Neural cell (in vitro differentiated cells): Measurements from ENCODE around the gene TRPM3. TPM values are rescaled to one million over a fixed set of nuclear protein-coding genes. Genes with fewer than 3 reads are reported as not detected.

Experiments used
- H2AFZ ChIP-seq: fragments of 200-600, 300-800 bp; sonication (generic), shearing (Covaris generic); 2 replicates; pipeline ENCODE4 v1.6.0; 2014; ENCODE audit warnings: low read depth, mild to moderate bottlenecking, antibody characterized with exemption, low read length, moderate library complexity
- H3F3A ChIP-seq: fragments of 200-600 bp; shearing (Covaris generic); 2 replicates; pipeline ENCODE4 v1.6.1; 2016; ENCODE audit warnings: mild to moderate bottlenecking, moderate library complexity, mixed read lengths, antibody characterized with exemption, low read length; ENCODE audit not compliant: insufficient read depth, poor library complexity, severe bottlenecking
- H3K27ac ChIP-seq: fragments of 200-600, 300-800 bp; sonication (generic), shearing (Covaris generic); 2 replicates; pipeline ENCODE4 v1.5.1; 2014; ENCODE audit warnings: mild to moderate bottlenecking, low read length, moderate library complexity
- H3K27me3 ChIP-seq: fragments of 300-800, 200-600 bp; sonication (generic), shearing (Covaris generic); 2 replicates; pipeline ENCODE4 v1.6.0; 2014; ENCODE audit warnings: mild to moderate bottlenecking, low read depth, low read length, moderate library complexity; ENCODE audit not compliant: insufficient read depth
- H3K36me3 ChIP-seq: fragments of 300-800, 200-600 bp; sonication (generic), shearing (Covaris generic); 2 replicates; pipeline ENCODE4 v1.5.1; 2014; ENCODE audit warnings: mild to moderate bottlenecking, antibody characterized with exemption, low read length, moderate library complexity; ENCODE audit not compliant: insufficient read depth
- H3K4me2 ChIP-seq: fragments of 300-800, 200-600 bp; sonication (generic), shearing (Covaris generic); 2 replicates; pipeline ENCODE4 v1.6.0; 2014; ENCODE audit warnings: mild to moderate bottlenecking, low read length
- H3K4me3 ChIP-seq: fragments of 300-800, 200-600 bp; sonication (generic), shearing (Covaris generic); 2 replicates; pipeline ENCODE4 v1.5.1; 2014; ENCODE audit warnings: mild to moderate bottlenecking, low read length, moderate library complexity
- H3K79me2 ChIP-seq: fragments of 200-600 bp; shearing (Covaris generic); replicated peaks from 2 replicates; pipeline ENCODE4 v1.6.0; 2014; ENCODE audit warnings: mild to moderate bottlenecking, low read length, moderate library complexity; ENCODE audit not compliant: insufficient read depth
- H3K9ac ChIP-seq: fragments of 300-800, 200-600 bp; sonication (generic), shearing (Covaris generic); 2 replicates; pipeline ENCODE4 v1.6.1; 2016; ENCODE audit warnings: mild to moderate bottlenecking, low read length, mixed read lengths
- H3K9me2 ChIP-seq: fragments of 200-600 bp; shearing (Covaris generic); 2 replicates; pipeline ENCODE4 v1.6.1; 2016; ENCODE audit warnings: mild to moderate bottlenecking, low read length, mixed read lengths; ENCODE audit not compliant: insufficient read depth
- H3K9me3 ChIP-seq: fragments of 200-600, 300-800 bp; sonication (generic), shearing (Covaris generic); 2 replicates; pipeline ENCODE4 v1.6.1; 2016; ENCODE audit warnings: mild to moderate bottlenecking, mixed run types, low read length, moderate library complexity, mixed read lengths
- H4K20me1 ChIP-seq: fragments of 200-600 bp; shearing (Covaris generic); 2 replicates; pipeline ENCODE4 v1.6.1; 2016; ENCODE audit warnings: mild to moderate bottlenecking, mixed run types; ENCODE audit not compliant: insufficient read depth
- EP300 ChIP-seq: fragments of 450-650 bp; conservative IDR thresholded peaks from 2 replicates; pipeline ENCODE4 v1.6.1; 2014; ENCODE audit warnings: antibody characterized with exemption, mild to moderate bottlenecking, moderate library complexity; ENCODE audit not compliant: poor library complexity, severe bottlenecking
- EZH2 ChIP-seq: fragments of 200-600, 300-800 bp; shearing (Covaris generic), sonication (generic); IDR thresholded peaks from 2 replicates; pipeline ENCODE4 v1.6.1; 2014; ENCODE audit warnings: antibody characterized with exemption, low read length, borderline replicate concordance, mild to moderate bottlenecking; ENCODE audit not compliant: insufficient read depth, poor library complexity, severe bottlenecking
- MXI1 ChIP-seq: fragments of 450-650 bp; conservative IDR thresholded peaks from 2 replicates; pipeline ENCODE4 v1.6.1; 2014; ENCODE audit warnings: antibody characterized with exemption, mild to moderate bottlenecking; ENCODE audit not compliant: poor library complexity, severe bottlenecking
- POLR2AphosphoS5 ChIP-seq: IDR thresholded peaks from 2 replicates; pipeline ENCODE4 v1.6.1; 2012
- RAD21 ChIP-seq: fragments of 450-650 bp; conservative IDR thresholded peaks from 2 replicates; pipeline ENCODE4 v1.6.1; 2014; ENCODE audit warnings: antibody characterized with exemption, mild to moderate bottlenecking, moderate library complexity
- SMC3 ChIP-seq: fragments of 450-650 bp; conservative IDR thresholded peaks from 2 replicates; pipeline ENCODE4 v1.6.1; 2014; ENCODE audit warnings: antibody characterized with exemption, mild to moderate bottlenecking, moderate library complexity; ENCODE audit not compliant: poor library complexity
- TAF1 ChIP-seq: IDR thresholded peaks from 2 replicates; pipeline ENCODE4 v1.6.1; 2012; ENCODE audit warnings: low read depth
- polyA plus RNA-seq: library from polyadenylated mRNA; depleted of rRNA; stranded (reverse); fragments of >200 nt; gene quantifications from 2 replicates; pipeline ENCODE4 v1.2.3, GENCODE V29; 2014
- TF ChIP-seq, protein P1 (sequence below): IDR thresholded peaks from 2 replicates; pipeline ENCODE4 v1.6.1; 2012; ENCODE audit warnings: borderline replicate concordance
- TF ChIP-seq, protein P2 (sequence below): fragments of 450-650 bp; IDR thresholded peaks from 2 replicates; pipeline ENCODE4 v1.5.1; 2014; ENCODE audit warnings: antibody characterized with exemption, mild to moderate bottlenecking, moderate library complexity; ENCODE audit not compliant: poor library complexity, severe bottlenecking

The TRPM3 gene
- polyA plus RNA-seq, 1 donor from 2014 or later = 1.3 TPM

- no peaks in the 10 kb centered on the region for H3K9me3 ChIP-seq
- no peak overlapping the region for H3K27ac ChIP-seq
- no peaks in the 10 kb centered on the region for H3K27me3 ChIP-seq
- no peak overlapping the region for H3K9ac ChIP-seq
- no peak overlapping the region for H3K4me2 ChIP-seq
- H4K20me1 ChIP-seq = no peaks in the 10 kb centered on the region
- H3K9me2 ChIP-seq = no peaks in the 10 kb centered on the region
- H3K4me3 ChIP-seq = no peak overlapping the region
- H2AFZ ChIP-seq = no peak overlapping the region
- H3K36me3 ChIP-seq = no peaks in the 10 kb centered on the region
- TF ChIP-seq, protein P1, sequence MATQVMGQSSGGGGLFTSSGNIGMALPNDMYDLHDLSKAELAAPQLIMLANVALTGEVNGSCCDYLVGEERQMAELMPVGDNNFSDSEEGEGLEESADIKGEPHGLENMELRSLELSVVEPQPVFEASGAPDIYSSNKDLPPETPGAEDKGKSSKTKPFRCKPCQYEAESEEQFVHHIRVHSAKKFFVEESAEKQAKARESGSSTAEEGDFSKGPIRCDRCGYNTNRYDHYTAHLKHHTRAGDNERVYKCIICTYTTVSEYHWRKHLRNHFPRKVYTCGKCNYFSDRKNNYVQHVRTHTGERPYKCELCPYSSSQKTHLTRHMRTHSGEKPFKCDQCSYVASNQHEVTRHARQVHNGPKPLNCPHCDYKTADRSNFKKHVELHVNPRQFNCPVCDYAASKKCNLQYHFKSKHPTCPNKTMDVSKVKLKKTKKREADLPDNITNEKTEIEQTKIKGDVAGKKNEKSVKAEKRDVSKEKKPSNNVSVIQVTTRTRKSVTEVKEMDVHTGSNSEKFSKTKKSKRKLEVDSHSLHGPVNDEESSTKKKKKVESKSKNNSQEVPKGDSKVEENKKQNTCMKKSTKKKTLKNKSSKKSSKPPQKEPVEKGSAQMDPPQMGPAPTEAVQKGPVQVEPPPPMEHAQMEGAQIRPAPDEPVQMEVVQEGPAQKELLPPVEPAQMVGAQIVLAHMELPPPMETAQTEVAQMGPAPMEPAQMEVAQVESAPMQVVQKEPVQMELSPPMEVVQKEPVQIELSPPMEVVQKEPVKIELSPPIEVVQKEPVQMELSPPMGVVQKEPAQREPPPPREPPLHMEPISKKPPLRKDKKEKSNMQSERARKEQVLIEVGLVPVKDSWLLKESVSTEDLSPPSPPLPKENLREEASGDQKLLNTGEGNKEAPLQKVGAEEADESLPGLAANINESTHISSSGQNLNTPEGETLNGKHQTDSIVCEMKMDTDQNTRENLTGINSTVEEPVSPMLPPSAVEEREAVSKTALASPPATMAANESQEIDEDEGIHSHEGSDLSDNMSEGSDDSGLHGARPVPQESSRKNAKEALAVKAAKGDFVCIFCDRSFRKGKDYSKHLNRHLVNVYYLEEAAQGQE = no peak
- no peak for TF ChIP-seq TAF1
- TF ChIP-seq, protein P2, sequence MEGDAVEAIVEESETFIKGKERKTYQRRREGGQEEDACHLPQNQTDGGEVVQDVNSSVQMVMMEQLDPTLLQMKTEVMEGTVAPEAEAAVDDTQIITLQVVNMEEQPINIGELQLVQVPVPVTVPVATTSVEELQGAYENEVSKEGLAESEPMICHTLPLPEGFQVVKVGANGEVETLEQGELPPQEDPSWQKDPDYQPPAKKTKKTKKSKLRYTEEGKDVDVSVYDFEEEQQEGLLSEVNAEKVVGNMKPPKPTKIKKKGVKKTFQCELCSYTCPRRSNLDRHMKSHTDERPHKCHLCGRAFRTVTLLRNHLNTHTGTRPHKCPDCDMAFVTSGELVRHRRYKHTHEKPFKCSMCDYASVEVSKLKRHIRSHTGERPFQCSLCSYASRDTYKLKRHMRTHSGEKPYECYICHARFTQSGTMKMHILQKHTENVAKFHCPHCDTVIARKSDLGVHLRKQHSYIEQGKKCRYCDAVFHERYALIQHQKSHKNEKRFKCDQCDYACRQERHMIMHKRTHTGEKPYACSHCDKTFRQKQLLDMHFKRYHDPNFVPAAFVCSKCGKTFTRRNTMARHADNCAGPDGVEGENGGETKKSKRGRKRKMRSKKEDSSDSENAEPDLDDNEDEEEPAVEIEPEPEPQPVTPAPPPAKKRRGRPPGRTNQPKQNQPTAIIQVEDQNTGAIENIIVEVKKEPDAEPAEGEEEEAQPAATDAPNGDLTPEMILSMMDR = no peak
- TF ChIP-seq EZH2 = no peak
- no peak for TF ChIP-seq SMC3
- no peak for TF ChIP-seq POLR2AphosphoS5
- no peak for TF ChIP-seq EP300
- no peak for TF ChIP-seq RAD21
- TF ChIP-seq MXI1 = no peak
- H3F3A ChIP-seq = no peaks in the 10 kb centered on the region
- no peaks in the 10 kb centered on the region for H3K79me2 ChIP-seq
Observed at GRCh38 chr9:70677055-70677735, 444.2 kb downstream of the TRPM3 start.

DNA sequence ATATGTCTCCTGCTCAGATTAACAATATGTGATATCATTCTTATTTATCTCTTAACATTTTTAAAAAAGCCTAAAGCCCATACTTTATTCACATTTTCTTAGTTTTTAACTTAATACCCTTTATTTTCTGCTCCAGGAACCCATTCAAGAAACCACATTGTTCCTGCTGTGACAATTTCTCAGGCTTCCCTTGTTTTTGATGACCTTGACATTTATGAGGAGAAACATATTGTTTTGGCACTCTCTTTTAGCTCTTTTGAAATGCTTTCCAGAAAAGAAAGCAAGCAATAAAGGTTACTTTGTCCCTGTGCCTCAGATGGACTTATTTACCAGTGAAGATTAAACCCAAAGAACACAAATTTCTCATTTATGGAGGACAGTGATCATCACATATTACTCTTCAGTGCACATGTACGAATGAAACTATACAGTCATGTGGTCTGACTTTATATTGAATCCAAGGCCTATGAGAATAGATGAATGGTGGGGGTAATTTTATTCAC, 445.5 kb downstream of the TRPM3 start:
- H3K27me3 ChIP-seq = no peaks in the 10 kb centered on the region
- no peak overlapping the region for H3K4me3 ChIP-seq
- no peaks in the 10 kb centered on the region for H3K9me2 ChIP-seq
- no peaks in the 10 kb centered on the region for H3F3A ChIP-seq
- no peak overlapping the region for H3K9ac ChIP-seq
- H3K27ac ChIP-seq = no peak overlapping the region
- no peaks in the 10 kb centered on the region for H3K9me3 ChIP-seq
- TF ChIP-seq MXI1 (no peak), POLR2AphosphoS5 (no peak), SMC3 (no peak), EZH2 (no peak), RAD21 (no peak), TAF1 (no peak), EP300 (no peak)
- TF ChIP-seq, protein P2 = no peak
- TF ChIP-seq, protein P1 = no peak
- no peaks in the 10 kb centered on the region for H3K36me3 ChIP-seq
- no peaks in the 10 kb centered on the region for H3K79me2 ChIP-seq
- H3K4me2 ChIP-seq = no peak overlapping the region
- no peaks in the 10 kb centered on the region for H4K20me1 ChIP-seq
- no peak overlapping the region for H2AFZ ChIP-seq
